K562 (cell line): ENCODE measurements around the gene KRTAP2-1. TPM values are rescaled to one million over a fixed set of nuclear protein-coding genes. Genes with fewer than 3 reads are reported as not detected.
A peak's percentile ranks its signal among the peaks of the same experiment; 100 is the strongest.
"Not testable (repeated sequence)": the region's sequence is repeated elsewhere in the genome, so short reads cannot be mapped to it uniquely, and the experiment has no call there.

Experiments used
- ATAC-seq: fragments of 200-7000 bp; cut with Tn5 transposase; 3 replicates; pipeline ENCODE4 v1.9.1; 2020; ENCODE audit warnings: moderate library complexity
- BruUV-seq: library from RNA; stranded (reverse); fragments of 400-500 nt; replicated peaks from 2 replicates; lab custom pipeline; 2021; lab: Mats Ljungman, UMichigan
- CTCF ChIA-PET: fragments of 300-600 bp; formaldehyde crosslinking; extraction: SDS; loops from one replicate; lab custom pipeline; 2021; ENCODE audit warnings: low intra/inter-chr PET ratio; lab: Yijun Ruan, JAX
- POLR2A ChIA-PET: fragments of 300-600, 350-650 bp; sonication (Branson Sonifier 250); formaldehyde crosslinking; extraction: SDS; loops from one replicate; lab custom pipeline; 2021; ENCODE audit warnings: antibody characterized with exemption, inconsistent platforms; lab: Yijun Ruan, JAX
- DNase-seq, 4 experiments: peaks; one replicate each; pipeline versions ENCODE4 v3.0.0 to v3.0.0-alpha.2; 2011 to 2018; ENCODE audit warnings: low spot score in 3 of 4, mixed read lengths in 3 of 4; ENCODE audit errors: extremely low read depth in 1 of 4
- FAIRE-seq: peaks from 2 replicates; lab custom pipeline; 2011; peaks lifted over from hg19 to GRCh38; lab: Jason Lieb, UNC
- H2AFZ ChIP-seq: 2 replicates; pipeline ENCODE4 v1.6.0; 2011; ENCODE audit warnings: low read depth, low read length, control low read depth, inconsistent platforms
- H3K27ac ChIP-seq: fragments of 200-600 bp; 3 replicates; pipeline ENCODE4 v1.8.0; 2011; ENCODE audit warnings: low read depth, mild to moderate bottlenecking, control low read depth, inconsistent platforms, low read length, moderate library complexity, mixed read lengths; ENCODE audit errors: extremely low read depth
- H3K27me3 ChIP-seq, 2 experiments: fragments of 300-600 bp in 1 of 2; 2 replicates in 1 of 2; 3 replicates in 1 of 2; pipeline versions ENCODE4 v1.6.0 to v1.8.0; 2011; ENCODE audit warnings: inconsistent platforms in 2 of 2, low read length in 2 of 2, mild to moderate bottlenecking in 1 of 2, mixed read lengths in 1 of 2, moderate library complexity in 1 of 2; ENCODE audit not compliant: control insufficient read depth in 2 of 2, insufficient read depth in 2 of 2
- H3K36me3 ChIP-seq: fragments of 300-600 bp; 3 replicates; pipeline ENCODE4 v1.8.0; 2011; ENCODE audit warnings: mild to moderate bottlenecking, low read length, inconsistent platforms; ENCODE audit not compliant: control insufficient read depth, insufficient read depth
- H3K4me1 ChIP-seq, 2 experiments: fragments of 200-600 bp in 1 of 2; replicated peaks in 1 of 2; 2 replicates in 1 of 2; 3 replicates in 1 of 2; pipeline versions ENCODE4 v1.5.1 to v1.8.0; 2011; ENCODE audit warnings: inconsistent platforms in 2 of 2, low read length in 2 of 2, mild to moderate bottlenecking in 1 of 2, mixed read lengths in 1 of 2, moderate library complexity in 1 of 2; ENCODE audit not compliant: control insufficient read depth in 2 of 2, insufficient read depth in 2 of 2
- H3K4me2 ChIP-seq: 2 replicates; pipeline ENCODE4 v1.6.1; 2011; ENCODE audit warnings: low read length, control low read depth, inconsistent platforms, mixed read lengths; ENCODE audit not compliant: insufficient read depth
- H3K4me3 ChIP-seq: fragments of 200-600 bp; sonication (generic), shearing (Covaris generic); 2 replicates; pipeline ENCODE4 v1.5.1; 2016; ENCODE audit warnings: control low read depth, inconsistent platforms
- H3K79me2 ChIP-seq: fragments of 200-600 bp; 3 replicates; pipeline ENCODE4 v1.8.0; 2011; ENCODE audit warnings: low read length, inconsistent platforms; ENCODE audit not compliant: control insufficient read depth, insufficient read depth
- H3K9ac ChIP-seq, 2 experiments: 2 replicates each; pipeline versions ENCODE4 v1.6.0 to v1.6.1; 2011; ENCODE audit warnings: low read depth in 2 of 2, low read length in 2 of 2, control low read depth in 1 of 2, inconsistent platforms in 1 of 2, mild to moderate bottlenecking in 1 of 2, mixed read lengths in 1 of 2; ENCODE audit not compliant: insufficient read depth in 1 of 2
- H3K9me1 ChIP-seq: one replicate; pipeline ENCODE4 v1.6.0; 2011; ENCODE audit warnings: inconsistent platforms, mild to moderate bottlenecking, low read length, moderate library complexity; ENCODE audit not compliant: control insufficient read depth, insufficient read depth
- H3K9me3 ChIP-seq: replicated peaks from 2 replicates; pipeline ENCODE4 v1.5.1; 2011; ENCODE audit warnings: low read depth, low read length, inconsistent platforms; ENCODE audit not compliant: control insufficient read depth, insufficient read depth
- H4K20me1 ChIP-seq: replicated peaks from 2 replicates; pipeline ENCODE4 v1.6.1; 2011; ENCODE audit warnings: low read length, inconsistent platforms, mixed read lengths; ENCODE audit not compliant: control insufficient read depth, insufficient read depth
- CHD4 ChIP-seq: fragments of 200-600 bp; sonication (generic); IDR thresholded peaks from 3 replicates; pipeline ENCODE4 v1.6.1; 2012; ENCODE audit warnings: low read depth, mild to moderate bottlenecking, mixed read lengths, low read length, inconsistent platforms; ENCODE audit not compliant: insufficient read depth, insufficient replicate concordance, poor library complexity, severe bottlenecking
- CREM ChIP-seq: IDR thresholded peaks from 2 replicates; pipeline ENCODE4 v1.6.1; 2014; ENCODE audit warnings: antibody characterized with exemption, low read depth
- FIP1L1 ChIP-seq: fragments of 200-400 bp; formaldehyde crosslinking; IDR thresholded peaks from 2 replicates; pipeline ENCODE4 v1.6.1; 2018; ENCODE audit warnings: mild to moderate bottlenecking, low read depth, low read length; ENCODE audit not compliant: poor library complexity, severe bottlenecking
- GTF2B ChIP-seq: IDR thresholded peaks from 2 replicates; pipeline ENCODE4 v1.6.1; 2011; ENCODE audit not compliant: insufficient read length; ENCODE audit errors: extremely low read depth
- HMBOX1 ChIP-seq: sonication (generic); IDR thresholded peaks from 2 replicates; pipeline ENCODE4 v1.6.1; 2016
- HNRNPLL ChIP-seq: fragments of 200-400 bp; formaldehyde crosslinking; IDR thresholded peaks from 2 replicates; pipeline ENCODE4 v1.6.1; 2017; ENCODE audit warnings: low read length, low read depth, mild to moderate bottlenecking; ENCODE audit not compliant: poor library complexity, severe bottlenecking
- KAT8 ChIP-seq: fragments of 450-650 bp; IDR thresholded peaks from 2 replicates; pipeline ENCODE4 v1.6.1; 2016; ENCODE audit warnings: low read depth, mild to moderate bottlenecking
- MAFF ChIP-seq: IDR thresholded peaks from 2 replicates; pipeline ENCODE4 v1.6.1; 2012; ENCODE audit warnings: low read length, improper control_type of control experiment
- MCM5 ChIP-seq: fragments of 450-650 bp; IDR thresholded peaks from 2 replicates; pipeline ENCODE4 v1.6.1; 2016; ENCODE audit warnings: low read depth
- PTBP1 ChIP-seq: fragments of 200-400 bp; formaldehyde crosslinking; IDR thresholded peaks from 2 replicates; pipeline ENCODE4 v1.6.1; 2017; ENCODE audit warnings: low read depth, low read length
- SP1 ChIP-seq: sonication (generic); formaldehyde crosslinking; IDR thresholded peaks from 2 replicates; pipeline ENCODE4 v1.8.1; 2022; ENCODE audit warnings: mild to moderate bottlenecking, missing genetic modification reagents
- TBL1XR1 ChIP-seq, 2 experiments: IDR thresholded peaks; 2 replicates each; pipeline ENCODE4 v1.6.1; 2012; ENCODE audit warnings: improper control_type of control experiment in 2 of 2, low read length in 2 of 2, mild to moderate bottlenecking in 1 of 2
- ZFP30 ChIP-seq: fragments of 250-450 bp; sonication (Bioruptor Pico); IDR thresholded peaks from 2 replicates; pipeline ENCODE4 v1.8.0; 2022; ENCODE audit warnings: moderate library complexity, mild to moderate bottlenecking, inconsistent platforms, borderline replicate concordance
- ZNF174 ChIP-seq: fragments of 250-450 bp; sonication (Bioruptor Pico); IDR thresholded peaks from 2 replicates; pipeline ENCODE4 v1.4.0; 2020; ENCODE audit warnings: mild to moderate bottlenecking
- ZNF280B ChIP-seq: fragments of 250-450 bp; sonication (Bioruptor Pico); IDR thresholded peaks from 2 replicates; pipeline ENCODE4 v1.5.1; 2021; ENCODE audit warnings: mild to moderate bottlenecking
- ZNF41 ChIP-seq: fragments of 250-450 bp; sonication (Bioruptor Pico); conservative IDR thresholded peaks from 2 replicates; pipeline ENCODE4 v1.4.0; 2020; ENCODE audit warnings: mild to moderate bottlenecking
- ZNF717 ChIP-seq: fragments of 250-450 bp; sonication (Bioruptor Pico); IDR thresholded peaks from 2 replicates; pipeline ENCODE4 v1.5.0; 2021
- WGBS: fragments of 100-300 bp; shearing (Covaris generic); methylation state at CpG from one replicate; pipeline ENCODE4 v1.1.6; 2016; ENCODE audit warnings: low coverage, mixed read lengths; ENCODE audit not compliant: insufficient coverage; ENCODE audit errors: missing lambda C conversion rate; 5-methylcytosine and 5-hydroxymethylcytosine counted together
- in situ Hi-C: fragments of 300-500 bp; cut with MboI; formaldehyde crosslinking; loops from 4 replicates; pipeline ENCODE4 v1.15.0; 2018; ENCODE audit warnings: inconsistent platforms, mixed read lengths
- intact Hi-C: fragments of 100-400 bp; cut with micrococcal nuclease; formaldehyde crosslinking; loops from 2 replicates; pipeline ENCODE4 v1.14.2; 2022
- polyA plus RNA-seq, 8 experiments: library from polyadenylated mRNA; depleted of rRNA in 4 of 8; stranded (reverse) in 5 of 8; unstranded in 3 of 8; fragments of >200 nt; fragmentation: Nextera tagmentation in 2 of 8; fragmentation: Illumina TruSeq in 1 of 8; extraction: Ambion mirVana in 2 of 8; extraction: Trizol in 1 of 8; gene quantifications; 2 replicates each; pipeline versions ENCODE4 v1.2.1 to v1.2.3, GENCODE V29; 2011 to 2014; ENCODE audit warnings: inconsistent platforms in 1 of 8, missing spikeins in 1 of 8
- total RNA-seq, 7 experiments: library from RNA; depleted of rRNA in 6 of 7; stranded (reverse); fragments of >200 nt in 6 of 7; fragmentation: Illumina TruSeq in 2 of 7; extraction: Trizol in 2 of 7; gene quantifications; 2 replicates each; pipeline versions ENCODE4 v1.2.1 to v1.2.3, GENCODE V29; 2011 to 2021; ENCODE audit warnings: low replicate concordance in 1 of 7

The KRTAP2-1 gene
- total and polyA plus RNA-seq, 9 of the 15 experiments (the other 6 are each of a cell fraction or from before 2014, with no cell fraction given), result not detected

GRCh38 chr17:41065829-41066624 lies 18.9 kb upstream of the KRTAP2-1 start, which contains the start of gene KRTAP2-4 (continued):
- TF ChIP-seq ZNF280B (CRISPR knock-in tag) (no peak), FIP1L1 (no peak), HMBOX1 (peak; percentile 77), GTF2B (no peak), SP1 (CRISPR knock-in tag) (no peak), TBL1XR1 (IDR thresholded peaks at IDR 0.05; ENCODE audit: low read length in 2 of 2) (no peak), MAFF (no peak; the same call in 1 of the 2 replicates), MCM5 (no peak), ZNF717 (CRISPR knock-in tag) (no peak), KAT8 (no peak), ZNF41 (CRISPR knock-in tag) (no peak), CREM (peak; percentile 36; the same call in 1 of the 2 replicates), ZFP30 (CRISPR knock-in tag) (no peak), CHD4 (no peak), ZNF174 (CRISPR knock-in tag) (no peak), HNRNPLL (no peak), PTBP1 (no peak)

GRCh38 chr17:41065016-41065689 lies 18.0 kb upstream of the KRTAP2-1 start:
- intact Hi-C loops, H3K4me2 ChIP-seq, DNase-seq, POLR2A ChIA-PET, H3K9me3 ChIP-seq, H3K27me3 ChIP-seq, H3K27ac ChIP-seq, H2AFZ ChIP-seq, H3K79me2 ChIP-seq, CTCF ChIA-PET, H3K36me3 ChIP-seq, H3K9me1 ChIP-seq, H4K20me1 ChIP-seq, ATAC-seq, H3K9ac ChIP-seq, FAIRE-seq, H3K4me3 ChIP-seq, BruUV-seq, in situ Hi-C loops, H3K4me1 ChIP-seq: not testable (repeated sequence)
- WGBS, result 5% methylated on average over 4 of the region's 16 CpGs
